Cerebellar nuclear complex (tissue), 1 donor: ENCODE data around the gene GALNT16.
"Not testable (repeated sequence)": the region's sequence is repeated elsewhere in the genome, so short reads cannot be mapped to it uniquely, and the experiment has no call there.

Source experiments
- DNase-seq, 2 experiments: peaks; one replicate each; lab custom pipeline; 2025; lab: John Stamatoyannopoulos, UW

The GALNT16 gene

DNA sequence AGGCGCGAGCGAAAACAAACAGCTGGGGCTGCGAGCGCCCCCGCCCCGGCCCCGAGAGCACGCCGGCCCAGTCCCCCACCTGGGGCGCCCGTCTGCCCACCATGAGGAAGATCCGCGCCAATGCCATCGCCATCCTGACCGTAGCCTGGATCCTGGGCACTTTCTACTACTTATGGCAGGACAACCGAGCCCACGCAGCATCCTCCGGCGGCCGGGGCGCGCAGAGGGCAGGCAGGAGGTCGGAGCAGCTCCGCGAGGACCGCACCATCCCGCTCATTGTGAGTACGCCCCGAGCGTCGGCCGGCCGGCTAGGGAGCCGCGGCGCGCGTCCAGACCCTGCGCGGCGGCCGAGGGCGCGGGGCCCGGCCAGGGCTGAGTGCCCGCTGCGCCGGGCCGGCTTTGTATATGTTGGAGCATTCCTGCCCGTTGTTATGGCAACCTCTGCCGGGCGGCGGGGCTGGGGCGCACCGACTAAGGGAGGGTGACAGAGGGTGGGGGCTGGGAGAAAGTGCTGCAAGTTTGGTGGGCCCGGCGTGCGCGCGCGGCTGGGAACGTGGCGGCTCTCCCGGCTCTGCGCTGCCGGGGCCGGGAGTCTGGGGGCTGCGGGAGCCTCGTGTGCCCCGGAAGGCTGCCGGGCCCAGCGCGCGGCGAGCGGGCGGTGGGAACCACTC, 367 bp downstream of the GALNT16 start:
- DNase-seq, result no peak

DNA sequence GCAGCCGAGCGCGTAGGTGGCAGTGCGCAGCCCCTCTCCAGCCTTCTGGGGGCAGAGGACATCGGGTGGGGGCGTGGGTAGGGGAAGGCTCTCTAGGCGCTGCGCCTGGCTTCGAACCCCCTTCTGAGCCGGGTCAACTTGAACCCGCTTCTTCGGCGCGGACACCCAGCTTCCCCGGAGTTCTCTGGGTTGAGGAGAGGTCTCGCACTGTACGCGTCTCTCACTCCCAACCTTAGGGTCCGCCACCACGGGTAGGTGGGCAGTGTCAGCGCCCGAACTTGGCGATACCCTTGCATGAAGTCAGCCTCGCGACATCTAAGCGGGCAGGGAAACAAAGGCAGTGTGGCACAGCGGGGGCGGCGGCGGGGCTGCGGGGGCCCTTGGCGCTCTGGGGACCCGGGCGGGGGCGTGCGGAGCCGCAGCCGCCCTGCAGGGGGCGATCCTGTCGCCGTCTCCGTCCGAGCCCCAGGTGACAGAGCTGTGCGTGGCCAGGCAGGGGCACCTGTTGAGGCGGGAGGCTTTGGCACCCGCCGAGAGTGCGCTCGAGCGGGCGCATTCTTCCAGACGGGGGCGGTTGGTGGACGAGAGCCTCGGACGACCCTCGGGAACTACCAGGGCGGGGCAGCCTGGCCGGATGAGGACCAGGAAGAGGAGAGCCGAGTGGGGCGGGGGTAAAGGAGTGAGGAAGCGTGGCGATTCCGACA, 1.1 kb downstream of the GALNT16 start:
- DNase-seq, result no peak

DNA sequence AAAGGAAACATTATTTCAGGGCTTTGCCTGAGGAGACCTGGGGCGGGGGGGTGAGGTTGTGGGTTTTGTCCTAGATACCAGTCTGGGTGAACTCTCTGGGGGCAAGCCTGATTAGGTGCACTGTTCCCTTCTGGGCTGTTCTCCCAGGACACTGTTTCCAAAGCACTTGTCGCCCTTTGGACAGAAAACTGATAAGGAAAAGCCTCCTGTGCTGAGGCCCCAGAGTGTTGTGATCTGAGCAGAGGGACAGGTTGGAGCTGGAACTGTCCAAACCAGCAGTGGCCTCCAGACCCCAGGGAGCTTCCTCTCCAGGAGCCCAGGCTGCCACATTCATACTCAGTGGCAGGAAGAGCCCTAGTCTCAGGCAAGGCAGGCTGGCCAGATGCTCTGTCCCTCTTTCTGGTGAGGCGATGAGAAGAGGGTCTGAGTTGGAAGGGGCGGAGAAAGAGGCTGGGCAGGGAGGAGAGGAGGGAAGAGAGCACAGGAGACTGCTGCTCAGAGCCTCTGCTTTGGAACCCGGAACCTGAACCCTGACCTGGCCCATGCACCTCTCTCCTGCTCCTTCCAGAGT, 1.9 kb downstream of the GALNT16 start:
- DNase-seq, result no peak

DNA sequence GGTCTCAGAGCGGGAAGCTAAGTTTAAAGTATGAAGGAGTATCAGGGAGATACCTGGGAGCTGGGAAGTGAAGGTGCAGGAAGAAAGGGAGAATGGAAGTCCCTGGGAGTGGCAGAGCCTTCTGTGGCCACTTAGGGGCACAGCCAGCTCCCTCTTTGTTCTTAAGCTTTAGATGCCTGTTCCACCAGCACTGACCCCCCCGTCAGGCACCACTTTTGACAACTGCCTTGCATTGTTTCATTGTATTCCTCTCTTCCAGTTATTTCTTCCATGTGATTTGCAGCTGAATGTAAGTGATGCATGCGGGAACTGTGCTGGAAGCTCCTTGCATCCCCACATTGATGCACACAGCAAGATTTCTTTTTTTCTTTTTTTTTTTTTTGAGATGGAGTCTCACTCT, 2.6 kb downstream of the GALNT16 start:
- DNase-seq, result no peak

DNA sequence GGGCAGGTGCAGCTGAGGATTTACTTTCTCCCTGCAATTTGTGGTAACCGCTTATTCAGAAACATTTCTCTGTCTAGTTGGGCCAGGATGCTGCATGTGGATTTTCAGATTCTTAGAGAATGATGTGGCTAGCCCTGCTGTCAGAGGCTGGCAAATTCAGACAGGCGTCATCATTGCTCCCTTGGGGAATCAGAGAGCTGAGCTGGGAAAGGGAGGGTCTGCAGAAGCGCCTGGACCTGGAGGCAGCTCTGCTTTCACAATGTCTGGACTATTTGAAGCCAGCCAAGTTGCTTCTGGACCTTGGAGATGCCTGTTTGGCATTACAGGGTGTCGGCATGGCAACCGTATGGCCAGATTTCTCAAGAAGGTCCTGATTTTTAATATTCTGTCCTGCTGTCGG, 3.4 kb downstream of the GALNT16 start:
- DNase-seq, result peak in 1 of 2 experiments; percentile 69

DNA sequence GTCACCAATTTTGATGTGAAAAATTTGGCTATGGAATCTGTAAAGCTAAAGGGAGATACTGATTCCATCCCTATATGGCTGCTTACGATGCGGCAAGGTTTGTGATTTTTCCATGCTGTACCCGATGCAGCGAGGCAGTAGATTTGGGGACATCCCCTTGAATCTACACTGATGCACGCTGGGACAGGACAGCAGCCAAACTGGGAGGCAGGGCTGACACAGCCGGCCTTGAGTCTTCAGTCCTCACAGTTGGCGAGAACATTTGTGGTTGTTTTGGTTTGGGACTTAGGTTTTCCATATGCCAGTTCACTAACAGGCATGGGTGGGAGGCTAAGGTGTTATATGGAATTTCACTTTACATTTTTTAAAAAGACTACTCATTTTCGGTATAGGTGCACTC, 3.8 kb downstream of the GALNT16 start:
- DNase-seq, result peak in 1 of 2 experiments; percentile 69

DNA sequence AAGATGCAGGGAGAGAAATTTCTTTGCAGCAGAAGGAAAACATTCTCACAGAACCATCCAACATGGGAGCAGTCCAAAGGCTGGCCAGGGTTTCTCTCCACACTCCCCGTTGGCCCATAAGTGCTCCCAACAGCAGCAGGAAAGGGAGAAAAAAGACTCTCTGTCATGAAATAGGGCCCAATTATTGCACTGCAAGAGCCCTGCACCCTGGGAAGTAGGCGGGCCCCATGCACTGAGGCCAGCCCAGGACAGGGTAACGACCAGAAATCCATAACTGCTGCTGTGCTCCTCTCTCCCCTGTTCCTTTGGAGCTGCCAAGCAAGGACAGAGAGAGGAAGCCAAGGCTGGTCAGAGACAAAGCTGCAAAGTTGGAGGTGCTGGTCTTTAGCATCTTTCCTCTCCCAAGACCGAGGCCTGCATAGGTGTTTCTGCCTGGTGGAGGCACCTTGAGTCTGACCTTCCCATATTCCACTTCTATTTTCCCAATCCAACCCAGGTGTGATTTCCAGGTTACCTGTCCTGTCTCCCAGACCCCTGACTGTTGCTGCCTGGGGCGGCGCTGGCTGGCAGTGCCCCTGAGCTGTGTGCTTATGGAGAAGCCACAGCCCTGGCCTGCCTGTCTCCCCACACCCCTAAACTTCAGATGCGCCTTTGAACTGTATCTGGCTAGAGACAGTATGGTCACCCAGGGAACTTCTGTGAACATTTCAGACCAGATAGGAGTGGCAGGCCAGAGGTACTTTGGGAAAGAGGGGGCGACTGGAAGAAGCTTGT, 6.8 kb downstream of the GALNT16 start:
- DNase-seq, result no peak

DNA sequence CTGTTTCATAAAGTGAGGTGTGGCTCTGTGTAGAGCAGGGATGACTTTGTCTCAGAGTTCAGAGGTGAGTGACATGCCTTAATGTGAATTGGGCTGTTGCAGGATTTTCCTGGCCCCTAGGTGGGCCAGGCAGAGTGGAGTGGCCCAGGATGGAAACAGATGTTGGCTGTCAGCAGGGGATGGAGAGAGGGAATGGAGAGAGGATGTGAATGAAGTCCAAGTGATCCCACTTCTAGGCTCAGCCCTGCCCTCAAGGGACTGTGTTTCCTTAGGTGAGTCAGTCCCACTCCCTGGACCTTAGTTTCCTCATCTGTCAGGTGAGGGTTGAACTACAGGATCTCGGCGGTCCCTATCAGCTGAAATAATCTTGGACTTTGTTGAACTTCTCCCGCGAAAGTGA, 7.5 kb downstream of the GALNT16 start:
- DNase-seq, result no peak

DNA sequence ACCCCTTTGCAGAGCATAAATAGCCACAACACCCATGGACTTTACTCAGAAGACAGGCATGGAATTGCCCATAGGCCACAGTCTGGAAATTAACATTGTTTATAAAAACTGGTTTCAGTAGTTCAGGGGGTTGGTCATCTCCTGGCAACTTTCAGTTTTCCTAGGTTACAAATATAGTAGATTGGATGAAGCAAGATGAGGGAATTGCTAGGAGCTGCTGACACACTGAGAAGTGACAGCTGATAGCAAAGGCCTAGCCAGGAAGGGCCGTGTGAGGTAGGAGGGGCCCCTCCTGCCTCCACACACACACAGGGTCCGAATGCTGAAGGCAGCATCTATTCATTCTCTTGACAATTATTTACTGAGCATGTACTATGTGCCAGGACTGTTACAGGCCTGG, 8.3 kb downstream of the GALNT16 start:
- no peak for DNase-seq

DNA sequence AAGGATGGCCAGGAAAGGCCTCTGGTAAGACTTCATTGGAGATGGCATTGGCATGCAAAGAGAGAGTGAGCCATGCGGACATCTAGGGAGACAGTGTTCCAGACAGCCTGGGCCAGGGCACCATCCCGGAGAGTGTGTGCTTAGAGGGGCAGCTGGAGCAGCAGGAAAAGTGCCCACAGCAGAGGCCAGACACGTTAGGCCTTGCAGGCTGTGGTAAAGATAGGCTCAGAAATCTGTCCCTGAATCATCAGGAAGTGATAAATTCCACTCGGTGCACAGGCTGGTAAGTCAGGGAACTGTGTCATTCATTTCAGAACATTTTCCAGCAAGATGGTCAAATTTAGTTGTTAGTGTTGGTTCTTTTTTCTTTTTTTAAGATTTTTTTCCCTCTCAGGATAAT, 8.8 kb downstream of the GALNT16 start:
- no peak for DNase-seq

DNA sequence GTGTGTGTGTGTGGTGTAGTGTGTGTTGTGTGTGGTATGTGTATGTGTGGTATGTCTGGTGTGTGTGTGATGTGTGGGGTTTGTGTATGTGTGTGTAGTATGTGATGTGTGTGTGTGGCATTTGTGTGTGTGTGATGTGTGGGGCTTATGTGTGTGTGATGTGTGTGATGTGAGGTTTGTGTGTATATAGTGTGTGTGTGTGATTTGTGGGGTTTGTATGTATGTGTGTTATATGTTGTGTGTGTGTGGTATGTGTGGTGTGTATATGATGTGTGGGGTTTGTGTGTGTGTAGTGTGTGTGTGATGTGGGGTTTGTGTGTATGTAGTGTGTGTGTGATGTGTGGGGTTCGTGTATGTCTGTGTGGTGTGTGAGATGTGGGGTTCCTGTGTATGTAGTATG, 9.4 kb downstream of the GALNT16 start:
- no peak for DNase-seq

DNA sequence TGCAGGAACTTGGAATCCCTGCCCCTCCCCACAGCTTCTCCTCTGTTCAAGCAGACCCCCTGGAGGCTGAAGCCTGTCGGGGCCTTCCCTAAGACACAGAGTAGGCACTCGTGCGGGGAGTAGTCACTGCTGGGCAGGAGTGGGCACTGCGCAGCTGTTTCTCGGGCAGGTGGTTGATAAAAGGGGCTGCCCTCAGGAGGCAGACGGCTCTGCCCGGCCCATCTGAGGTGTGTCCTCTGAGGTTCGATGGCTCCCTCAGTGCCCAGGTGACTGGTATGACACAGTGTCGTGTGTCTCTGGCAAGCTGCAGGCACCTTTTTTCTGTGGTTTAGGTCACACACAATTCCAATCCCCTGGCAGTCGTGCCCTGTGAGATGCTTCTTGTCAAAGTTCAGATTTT, 10.1 kb downstream of the GALNT16 start:
- no peak for DNase-seq

DNA sequence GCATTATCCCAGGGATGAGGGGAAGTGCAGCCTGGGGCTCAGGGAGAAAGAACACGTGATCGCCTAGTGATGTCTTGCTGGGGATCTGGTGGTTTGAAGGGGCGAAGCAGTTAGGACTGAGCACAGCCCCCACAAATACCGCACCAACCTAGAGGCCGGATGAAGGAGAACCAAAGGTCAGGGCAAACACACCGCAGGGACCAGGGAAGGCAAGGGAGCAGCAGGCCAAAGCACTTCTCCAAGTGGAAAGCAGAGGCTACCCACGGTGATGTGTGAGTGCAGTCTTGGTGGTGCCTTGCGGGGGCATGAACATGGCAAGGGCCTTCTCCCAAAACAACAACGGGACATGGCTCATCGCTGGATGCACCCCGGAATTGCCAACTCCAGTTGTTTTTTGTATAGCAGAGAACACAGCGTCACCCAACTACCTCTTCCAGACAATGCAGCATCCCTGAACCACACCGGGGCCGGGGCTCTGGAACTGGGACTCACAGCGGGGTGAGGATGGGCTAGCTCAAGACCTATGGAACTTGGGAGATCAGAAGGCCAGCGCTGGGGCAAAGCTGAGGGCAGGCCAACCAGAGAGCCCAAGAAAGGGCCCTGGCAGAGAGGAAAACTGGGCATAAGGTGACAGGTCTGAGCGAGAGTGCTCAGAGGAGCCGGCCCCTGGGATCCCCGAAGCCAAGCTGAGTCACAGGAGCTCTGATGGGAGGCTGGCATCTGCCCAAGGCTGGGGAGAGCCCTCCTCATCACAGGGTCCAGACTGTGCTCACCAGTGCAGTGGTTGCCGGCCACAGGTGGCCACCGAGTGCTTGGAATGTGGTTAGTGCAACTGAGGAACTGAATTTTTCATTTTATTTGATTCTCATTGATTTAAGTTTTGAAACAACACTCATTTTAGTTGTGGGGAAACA, 11.1 kb downstream of the GALNT16 start:
- DNase-seq, result no peak

DNA sequence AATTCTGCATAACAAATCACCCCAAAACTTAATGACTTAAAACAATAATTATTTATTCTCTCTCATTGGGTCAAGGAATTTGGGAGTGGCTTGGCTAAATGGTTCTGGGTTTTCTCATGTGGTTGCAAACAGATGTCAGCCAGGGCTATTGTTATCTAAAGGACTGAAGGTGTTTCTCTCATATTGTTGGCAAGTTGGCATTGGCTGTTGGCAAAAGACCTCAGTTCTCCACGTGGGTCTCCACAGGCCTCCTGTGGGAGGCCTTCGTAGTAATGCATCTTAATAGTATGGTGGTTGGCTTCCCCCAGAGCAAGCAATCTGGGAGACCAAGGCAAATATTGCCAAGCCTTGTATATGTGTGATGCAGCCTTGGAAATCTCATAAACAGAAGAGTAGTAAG, 14.4 kb downstream of the GALNT16 start:
- no peak for DNase-seq

DNA sequence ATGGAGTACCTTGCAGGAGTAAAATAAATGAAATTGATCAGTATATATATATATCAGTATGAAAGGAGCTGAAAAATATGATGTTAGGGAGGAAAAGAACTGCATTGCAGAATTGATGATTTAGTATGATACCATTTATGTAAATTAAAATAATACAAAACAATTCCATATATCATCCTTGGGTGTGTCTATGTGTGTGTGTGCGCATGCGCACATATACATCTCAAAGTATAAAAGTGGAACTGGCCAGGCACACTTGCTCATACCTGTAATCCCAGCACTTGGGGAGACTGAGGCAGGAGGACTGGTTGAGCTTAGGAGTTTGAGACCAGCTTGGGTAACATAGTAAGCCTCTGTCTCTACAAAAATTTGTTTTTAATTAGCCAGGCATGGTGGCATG, 15.4 kb downstream of the GALNT16 start:
- DNase-seq, result no peak

DNA sequence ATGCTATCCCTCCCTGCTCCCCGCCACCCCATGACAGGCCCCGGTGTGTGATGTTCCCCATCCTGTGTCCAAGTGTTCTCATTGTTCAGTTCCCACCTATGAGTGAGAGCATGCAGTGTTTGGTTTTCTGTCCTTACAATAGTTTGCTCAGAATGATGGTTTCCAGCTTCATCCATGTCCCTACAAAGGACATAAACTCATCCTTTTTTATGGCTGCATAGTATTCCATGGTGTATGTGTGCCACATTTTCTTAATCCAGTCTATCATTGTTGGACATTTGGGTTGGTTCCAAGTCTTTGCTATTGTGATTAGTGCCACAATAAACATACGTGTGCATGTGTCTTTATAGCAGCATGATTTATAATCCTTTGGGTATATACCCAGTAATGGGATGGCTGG, 17.4 kb downstream of the GALNT16 start:
- not testable (repeated sequence) for DNase-seq

DNA sequence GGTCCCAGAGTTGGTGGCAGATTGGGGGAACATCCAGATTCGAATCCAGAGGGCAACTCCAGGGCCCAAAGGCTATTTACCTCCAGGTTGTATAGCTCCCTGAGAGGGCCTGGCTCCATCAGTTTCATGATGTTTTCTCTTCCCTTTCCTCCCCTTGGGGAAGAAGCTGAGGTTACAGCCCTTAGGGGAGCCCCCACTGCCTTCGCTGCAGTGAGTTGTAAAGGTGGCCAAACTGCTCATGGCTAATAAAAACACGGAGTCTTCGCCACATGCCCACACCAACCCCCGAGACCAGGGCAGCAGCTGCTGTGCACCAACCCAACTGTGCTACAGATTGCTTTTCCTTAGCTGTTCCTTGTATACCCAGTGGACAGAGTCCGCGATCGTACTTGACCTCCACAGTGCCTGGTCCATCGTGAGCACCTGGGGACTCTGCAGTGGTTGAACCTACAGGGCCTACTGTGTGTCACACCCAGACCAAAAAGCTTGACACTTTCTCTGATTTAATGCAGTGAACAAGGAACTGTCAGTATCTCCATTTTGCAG, 20.9 kb downstream of the GALNT16 start:
- no peak for DNase-seq

DNA sequence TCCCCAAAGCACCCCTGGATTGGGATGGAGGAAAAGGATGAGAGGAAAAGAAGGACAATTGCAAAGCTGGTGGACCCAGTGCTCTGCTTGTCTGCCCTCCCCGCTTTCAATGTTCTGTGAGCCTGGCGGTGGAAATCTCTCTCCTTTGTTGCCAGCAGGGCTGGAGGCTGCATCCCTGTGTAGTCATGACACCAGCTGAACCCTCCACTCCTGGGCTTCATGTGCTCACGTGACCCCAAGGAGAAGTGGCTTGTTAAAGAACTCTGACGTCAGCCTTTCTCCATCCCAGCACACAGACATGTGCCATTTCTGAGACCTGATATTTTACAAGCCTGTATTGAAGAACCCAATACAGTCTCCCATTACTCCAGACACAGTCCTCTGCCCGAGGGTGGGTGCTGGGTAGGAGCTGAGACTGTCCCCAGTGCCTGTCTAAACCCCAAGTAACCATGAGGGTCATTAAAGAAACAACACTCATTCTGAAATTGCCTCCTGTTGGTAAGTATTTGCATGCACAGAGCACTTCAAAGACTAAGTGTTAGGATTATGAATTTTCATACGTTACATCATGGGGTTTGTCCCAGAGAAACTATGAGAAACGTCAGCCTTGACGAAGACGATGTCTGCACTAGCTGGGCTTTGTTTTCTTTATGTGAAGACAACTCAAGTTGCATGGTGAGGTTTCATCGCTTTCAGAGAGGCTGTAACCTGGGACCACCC, 21.7 kb downstream of the GALNT16 start:
- DNase-seq, result no peak

DNA sequence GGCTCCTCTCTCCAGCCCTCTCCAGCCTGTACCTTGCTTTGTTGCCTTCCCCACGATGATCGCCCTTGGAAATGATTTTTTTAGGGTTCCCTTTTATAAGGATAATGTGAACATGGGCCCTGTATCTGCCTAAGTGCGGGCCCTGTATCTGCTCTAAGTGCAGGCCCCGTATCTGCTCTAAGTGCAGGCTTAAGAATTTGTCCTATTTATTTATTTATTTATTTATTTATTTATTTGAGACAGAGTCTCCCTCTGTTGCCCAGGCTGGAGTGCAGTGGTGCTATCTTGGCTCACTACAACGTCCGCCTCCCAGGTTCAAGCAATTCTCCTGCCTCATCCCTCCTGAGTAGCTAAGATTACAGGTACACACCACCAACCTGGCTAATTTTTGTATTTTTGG, 22.5 kb downstream of the GALNT16 start:
- no peak for DNase-seq

DNA sequence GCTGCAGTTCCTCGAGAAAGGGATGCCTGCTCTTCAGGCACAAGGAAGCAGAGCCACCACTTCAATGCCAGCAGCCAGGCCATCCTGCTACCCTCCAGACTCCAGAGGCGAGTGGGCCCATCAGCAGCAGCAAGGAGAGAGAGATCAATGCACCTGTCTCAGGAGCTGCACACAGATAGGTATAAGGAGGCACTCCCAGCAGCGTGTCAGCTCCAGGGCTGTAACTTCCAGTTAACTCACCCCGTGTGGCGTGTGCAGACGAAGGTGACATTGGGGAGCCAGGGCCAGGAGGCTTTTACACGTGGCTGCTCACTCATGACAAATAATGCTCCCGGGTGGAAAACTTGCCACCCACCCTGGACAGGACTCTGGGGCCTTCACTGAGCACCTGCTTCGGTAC, 24.2 kb downstream of the GALNT16 start:
- DNase-seq, result no peak
